ENCODE data around the gene PRKAG1.

Gene PRKAG1

DNA sequence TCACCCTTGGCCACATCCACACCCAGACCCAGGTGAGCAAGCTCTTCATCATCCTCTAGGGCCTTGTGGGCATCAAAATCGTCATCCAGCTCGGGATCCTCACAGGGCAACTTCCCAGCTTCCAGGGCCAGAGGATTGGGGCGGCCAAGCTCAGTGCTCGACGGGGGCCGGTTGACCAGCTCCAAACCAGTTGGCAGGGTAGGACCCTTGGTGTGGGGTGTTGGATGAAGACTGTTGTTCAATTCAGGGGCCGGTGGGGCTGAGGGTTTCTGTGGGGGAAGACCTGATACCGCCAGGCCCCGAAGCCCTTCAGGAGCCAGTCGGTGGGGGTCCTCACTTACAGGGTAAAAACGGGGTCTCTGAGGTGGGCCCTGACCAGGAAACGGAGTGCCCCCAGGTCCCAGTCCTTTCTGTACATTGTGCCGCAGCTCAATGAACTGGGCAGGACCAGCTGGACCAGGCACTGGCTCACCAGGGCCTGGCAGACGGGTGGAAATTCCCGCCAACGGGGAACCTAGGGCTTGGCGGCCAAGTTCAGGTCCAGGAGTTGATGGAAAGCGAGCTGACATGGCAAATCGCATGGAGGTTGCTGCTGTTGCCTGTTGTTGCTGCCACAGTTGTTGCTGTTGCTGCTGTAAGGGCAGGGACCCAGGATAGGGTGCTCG, 19.8 kb upstream of the PRKAG1 start:
- Histone ChIP-seq H3K36me3 (replicated peaks; ENCODE audit: insufficient read depth, low read length) (no peaks in the 10 kb centered on the region; the same call in 1 of the 2 replicates), H2AFZ (ENCODE audit: low read length) (no peak overlapping the region), H4K20me1 (ENCODE audit: insufficient read depth, low read length) (no peaks in the 10 kb centered on the region), H3K9me3 (replicated peaks; ENCODE audit: insufficient read depth, low read length) (no peaks in the 10 kb centered on the region), H3K27me3 (replicated peaks; ENCODE audit: insufficient read depth, low read length) (no peaks in the 10 kb centered on the region), H3K9ac (ENCODE audit: low read length) (no peak overlapping the region), H3F3A (ENCODE audit: insufficient read depth, low read length) (no peaks in the 10 kb centered on the region), H3K9me2 (replicated peaks; ENCODE audit: insufficient read depth, low read length) (no peaks in the 10 kb centered on the region), H3K4me1 (ENCODE audit: low read length) (no peaks in the 10 kb centered on the region), H3K27ac (ENCODE audit: low read length) (no peak overlapping the region), H3K4me2 (ENCODE audit: low read depth, low read length) (no peak overlapping the region), H3K79me2 (ENCODE audit: low read length) (no peaks in the 10 kb centered on the region), H3K4me3 (ENCODE audit: low read length) (no peak overlapping the region)
- TF ChIP-seq EZH2phosphoT487 (IDR thresholded peaks at IDR 0.05; ENCODE audit: low read length), result no peak
- no peak for TF ChIP-seq EZH2 (optimal IDR thresholded peaks at IDR 0.05; ENCODE audit: low read depth, low read length)
- TF ChIP-seq, protein P1, sequence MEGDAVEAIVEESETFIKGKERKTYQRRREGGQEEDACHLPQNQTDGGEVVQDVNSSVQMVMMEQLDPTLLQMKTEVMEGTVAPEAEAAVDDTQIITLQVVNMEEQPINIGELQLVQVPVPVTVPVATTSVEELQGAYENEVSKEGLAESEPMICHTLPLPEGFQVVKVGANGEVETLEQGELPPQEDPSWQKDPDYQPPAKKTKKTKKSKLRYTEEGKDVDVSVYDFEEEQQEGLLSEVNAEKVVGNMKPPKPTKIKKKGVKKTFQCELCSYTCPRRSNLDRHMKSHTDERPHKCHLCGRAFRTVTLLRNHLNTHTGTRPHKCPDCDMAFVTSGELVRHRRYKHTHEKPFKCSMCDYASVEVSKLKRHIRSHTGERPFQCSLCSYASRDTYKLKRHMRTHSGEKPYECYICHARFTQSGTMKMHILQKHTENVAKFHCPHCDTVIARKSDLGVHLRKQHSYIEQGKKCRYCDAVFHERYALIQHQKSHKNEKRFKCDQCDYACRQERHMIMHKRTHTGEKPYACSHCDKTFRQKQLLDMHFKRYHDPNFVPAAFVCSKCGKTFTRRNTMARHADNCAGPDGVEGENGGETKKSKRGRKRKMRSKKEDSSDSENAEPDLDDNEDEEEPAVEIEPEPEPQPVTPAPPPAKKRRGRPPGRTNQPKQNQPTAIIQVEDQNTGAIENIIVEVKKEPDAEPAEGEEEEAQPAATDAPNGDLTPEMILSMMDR (IDR thresholded peaks at IDR 0.05; ENCODE audit: low read length), result no peak
- no peak for DNase-seq

DNA sequence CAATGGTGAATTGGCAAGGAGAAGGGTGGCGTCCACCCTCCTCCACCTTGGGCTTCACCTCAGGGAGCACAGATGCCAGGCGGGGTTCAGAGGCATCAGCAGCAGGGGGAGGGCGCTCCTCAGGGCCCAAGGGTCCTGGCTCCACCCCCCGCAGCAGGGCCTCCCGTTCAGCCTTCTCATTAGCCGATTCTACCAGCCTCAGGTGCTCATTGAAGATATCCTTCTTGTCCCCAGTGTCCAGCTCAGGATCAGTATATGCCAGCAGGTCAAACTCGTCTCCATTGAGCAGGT, 19.3 kb upstream of the PRKAG1 start:
- Histone ChIP-seq H3K9me2 (replicated peaks; ENCODE audit: insufficient read depth, low read length) (no peaks in the 10 kb centered on the region), H3K4me3 (ENCODE audit: low read length) (no peak overlapping the region), H3K9me3 (replicated peaks; ENCODE audit: insufficient read depth, low read length) (no peaks in the 10 kb centered on the region), H3K27me3 (replicated peaks; ENCODE audit: insufficient read depth, low read length) (no peaks in the 10 kb centered on the region), H3K27ac (ENCODE audit: low read length) (no peak overlapping the region), H3K4me1 (ENCODE audit: low read length) (no peaks in the 10 kb centered on the region), H3K9ac (ENCODE audit: low read length) (no peak overlapping the region), H3K4me2 (ENCODE audit: low read depth, low read length) (no peak overlapping the region), H3K36me3 (replicated peaks; ENCODE audit: insufficient read depth, low read length) (no peaks in the 10 kb centered on the region; the same call in 1 of the 2 replicates), H3F3A (ENCODE audit: insufficient read depth, low read length) (no peaks in the 10 kb centered on the region), H3K79me2 (ENCODE audit: low read length) (no peaks in the 10 kb centered on the region), H2AFZ (ENCODE audit: low read length) (no peak overlapping the region), H4K20me1 (ENCODE audit: insufficient read depth, low read length) (no peaks in the 10 kb centered on the region)
- TF ChIP-seq EZH2 (optimal IDR thresholded peaks at IDR 0.05; ENCODE audit: low read depth, low read length) (no peak), EZH2phosphoT487 (IDR thresholded peaks at IDR 0.05; ENCODE audit: low read length) (no peak)
- TF ChIP-seq, protein P1 (IDR thresholded peaks at IDR 0.05; ENCODE audit: low read length), result no peak
- no peak for DNase-seq

DNA sequence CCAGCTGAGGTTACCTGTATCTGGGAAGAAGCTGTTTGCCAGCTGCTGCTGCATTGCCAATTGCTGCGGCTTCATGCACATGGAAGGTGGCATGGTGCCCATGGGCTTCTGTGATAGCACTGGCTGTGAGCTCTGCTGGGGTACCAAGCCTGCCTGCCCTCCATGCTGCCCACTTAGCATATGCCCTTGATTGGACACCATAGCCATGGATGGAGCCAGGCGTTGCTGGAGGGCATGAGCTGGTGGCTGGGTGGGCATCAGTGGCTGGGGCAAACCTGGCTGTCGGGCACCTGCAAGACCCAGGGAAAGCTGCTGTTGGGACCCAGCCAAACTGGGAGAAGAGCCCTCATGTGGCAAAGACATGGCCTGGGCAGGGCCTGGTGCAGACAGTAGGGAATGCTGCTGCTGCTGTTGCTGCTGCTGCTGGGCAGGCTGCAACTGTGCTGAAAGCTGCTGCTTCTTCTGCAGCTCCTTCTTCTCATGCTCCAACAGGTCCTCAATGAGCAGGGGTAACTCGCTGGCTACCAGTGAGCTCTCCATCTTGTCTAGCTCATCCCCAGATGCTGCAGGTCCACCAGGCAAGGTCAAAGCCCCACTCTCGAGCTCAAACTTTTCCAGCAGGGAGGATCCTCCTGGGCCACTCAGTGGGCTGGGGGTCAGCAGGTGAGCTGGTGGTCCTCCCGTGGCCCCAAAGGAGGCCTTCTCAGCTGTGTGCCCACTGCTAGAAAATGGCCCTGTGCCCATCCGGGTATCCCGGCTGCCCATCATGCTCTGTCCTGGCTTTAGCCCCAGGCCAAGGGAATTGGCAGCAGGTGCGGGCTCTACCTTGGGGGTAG, 18.8 kb upstream of the PRKAG1 start:
- Histone ChIP-seq H3K79me2 (ENCODE audit: low read length) (no peaks in the 10 kb centered on the region), H3F3A (ENCODE audit: insufficient read depth, low read length) (no peaks in the 10 kb centered on the region), H3K27me3 (replicated peaks; ENCODE audit: insufficient read depth, low read length) (no peaks in the 10 kb centered on the region), H3K36me3 (replicated peaks; ENCODE audit: insufficient read depth, low read length) (no peaks in the 10 kb centered on the region; the same call in 1 of the 2 replicates), H3K9me3 (replicated peaks; ENCODE audit: insufficient read depth, low read length) (no peaks in the 10 kb centered on the region), H3K9me2 (replicated peaks; ENCODE audit: insufficient read depth, low read length) (no peaks in the 10 kb centered on the region), H3K4me2 (ENCODE audit: low read depth, low read length) (no peak overlapping the region), H3K9ac (ENCODE audit: low read length) (no peak overlapping the region), H3K27ac (ENCODE audit: low read length) (no peak overlapping the region), H4K20me1 (ENCODE audit: insufficient read depth, low read length) (no peaks in the 10 kb centered on the region), H3K4me1 (ENCODE audit: low read length) (no peaks in the 10 kb centered on the region), H3K4me3 (ENCODE audit: low read length) (no peak overlapping the region), H2AFZ (ENCODE audit: low read length) (no peak overlapping the region)
- DNase-seq, result no peak
- TF ChIP-seq EZH2phosphoT487 (IDR thresholded peaks at IDR 0.05; ENCODE audit: low read length), result no peak
- no peak for TF ChIP-seq EZH2 (optimal IDR thresholded peaks at IDR 0.05; ENCODE audit: low read depth, low read length)
- TF ChIP-seq, protein P1 (IDR thresholded peaks at IDR 0.05; ENCODE audit: low read length), result no peak
